Measurements from ENCODE around the gene HTR3D. TPM values are rescaled to one million over a fixed set of nuclear protein-coding genes. Genes with fewer than 3 reads are reported as not detected.

HTR3D gene
- total and polyA plus RNA-seq, 10 of the 15 experiments (the other 5 are each of a cell fraction or from before 2014, with no cell fraction given) = not detected

- ChIA-PET RAD21 (ENCODE audit: unreplicated experiment) (no interaction called here), CTCF (interaction anchor here (0.6 to 0.9 kb wide), 2 partner anchors 33 to 184 kb away, joined by 3 to 4 read pairs; no protein-coding TSS in a partner anchor), POLR2A (no interaction called here), SMC1A (ENCODE audit: uncharacterized antibody, unreplicated experiment) (no interaction called here)
- FAIRE-seq (no peak), DNase-seq (ENCODE audit: low read depth, low spot score) (no peak), ATAC-seq (no peak)
- Histone ChIP-seq H3K4me3 (no peak within 1 kb of the TSS), H3K9ac (ENCODE audit: control insufficient read depth, insufficient read depth, low read length) (no peak within 1 kb of the TSS), H3K79me2 (ENCODE audit: control insufficient read depth, insufficient read depth, low read length) (no peaks in the 10 kb centered on the region), H3K36me3 (ENCODE audit: control insufficient read depth in 2 of 2, insufficient read depth in 2 of 2, low read length in 1 of 2) (no peaks in the 10 kb centered on the region), H3K4me1 (ENCODE audit: control insufficient read depth, insufficient read depth, low read length) (no peaks in the 10 kb centered on the region), H2AFZ (ENCODE audit: control insufficient read depth, low read depth, low read length) (no peak within 1 kb of the TSS), H3K27me3 (replicated peaks in 1 of 2; ENCODE audit: control insufficient read depth in 2 of 2, insufficient read depth in 2 of 2, low read length in 1 of 2) (no peaks in the 10 kb centered on the region; a peak in 1 of 4 replicates), H3K4me2 (ENCODE audit: control insufficient read depth, insufficient read depth) (no peak within 1 kb of the TSS), H4K20me1 (ENCODE audit: control insufficient read depth, insufficient read depth) (no peaks in the 10 kb centered on the region), H3K27ac (ENCODE audit: control insufficient read depth, insufficient read depth) (no peak within 1 kb of the TSS), H3K9me3 (replicated peaks; ENCODE audit: control insufficient read depth, insufficient read depth, low read length) (no peaks in the 10 kb centered on the region)
- in situ Hi-C loops (cut with MboI) = no loop called here
- intact Hi-C loops (cut with micrococcal nuclease; ENCODE audit: unreplicated experiment) = no loop called here
- TF ChIP-seq E4F1 (IDR thresholded peaks at IDR 0.05; ENCODE audit: borderline replicate concordance, partially characterized antibody) (no peak), USF1 (IDR thresholded peaks at IDR 0.05; ENCODE audit: borderline replicate concordance, extremely low read length, insufficient read depth, low read depth, low read length) (no peak), ZBTB11 (CRISPR knock-in tag; IDR thresholded peaks at IDR 0.05) (no peak), CHD2 (IDR thresholded peaks at IDR 0.05; ENCODE audit: borderline replicate concordance, low read depth, low read length) (no peak), ZNF24 (IDR thresholded peaks at IDR 0.05) (no peak), KLF5 (IDR thresholded peaks at IDR 0.05; ENCODE audit: partially characterized antibody) (no peak)
- TF ChIP-seq, protein P1, sequence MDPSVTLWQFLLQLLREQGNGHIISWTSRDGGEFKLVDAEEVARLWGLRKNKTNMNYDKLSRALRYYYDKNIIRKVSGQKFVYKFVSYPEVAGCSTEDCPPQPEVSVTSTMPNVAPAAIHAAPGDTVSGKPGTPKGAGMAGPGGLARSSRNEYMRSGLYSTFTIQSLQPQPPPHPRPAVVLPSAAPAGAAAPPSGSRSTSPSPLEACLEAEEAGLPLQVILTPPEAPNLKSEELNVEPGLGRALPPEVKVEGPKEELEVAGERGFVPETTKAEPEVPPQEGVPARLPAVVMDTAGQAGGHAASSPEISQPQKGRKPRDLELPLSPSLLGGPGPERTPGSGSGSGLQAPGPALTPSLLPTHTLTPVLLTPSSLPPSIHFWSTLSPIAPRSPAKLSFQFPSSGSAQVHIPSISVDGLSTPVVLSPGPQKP (IDR thresholded peaks at IDR 0.05; ENCODE audit: low read depth, low read length) = no peak
- TF ChIP-seq, protein P2, sequence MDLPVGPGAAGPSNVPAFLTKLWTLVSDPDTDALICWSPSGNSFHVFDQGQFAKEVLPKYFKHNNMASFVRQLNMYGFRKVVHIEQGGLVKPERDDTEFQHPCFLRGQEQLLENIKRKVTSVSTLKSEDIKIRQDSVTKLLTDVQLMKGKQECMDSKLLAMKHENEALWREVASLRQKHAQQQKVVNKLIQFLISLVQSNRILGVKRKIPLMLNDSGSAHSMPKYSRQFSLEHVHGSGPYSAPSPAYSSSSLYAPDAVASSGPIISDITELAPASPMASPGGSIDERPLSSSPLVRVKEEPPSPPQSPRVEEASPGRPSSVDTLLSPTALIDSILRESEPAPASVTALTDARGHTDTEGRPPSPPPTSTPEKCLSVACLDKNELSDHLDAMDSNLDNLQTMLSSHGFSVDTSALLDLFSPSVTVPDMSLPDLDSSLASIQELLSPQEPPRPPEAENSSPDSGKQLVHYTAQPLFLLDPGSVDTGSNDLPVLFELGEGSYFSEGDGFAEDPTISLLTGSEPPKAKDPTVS (IDR thresholded peaks at IDR 0.05; ENCODE audit: low read depth, low read length) = no peak
- no TSS peak for BruUV-seq (replicated peaks)
- WGBS (ENCODE audit: insufficient coverage, insufficient replicate concordance, low lambda C conversion rate, missing lambda C conversion rate) = 41% methylated on average over 4 of the region's 4 CpGs
Measured at GRCh38 chr3:184052767-184053166, 21.2 kb downstream of the HTR3D start, which contains the start of gene HTR3C. Gene HTR3C, plus strand, starts transcription at chr3:184053047. Its CDS starts 34 bp downstream, at chr3:184053081.
